Mammary epithelial cell (primary cell): Measurements from ENCODE around the gene TRIM45.

ENCODE experiments used
- CTCF ChIP-seq, 2 donors: IDR thresholded peaks in 1 of 2; conservative IDR thresholded peaks in 1 of 2; 2 replicates each; pipeline ENCODE4 v1.5.1; 2011 to 2012; ENCODE audit warnings: inconsistent platforms in 2 of 2, low read length in 2 of 2, mild to moderate bottlenecking in 2 of 2, control low read depth in 1 of 2, low read depth in 1 of 2; ENCODE audit not compliant: insufficient read depth in 1 of 2; ENCODE audit errors: extremely low read depth in 1 of 2
- EZH2 ChIP-seq: IDR thresholded peaks from 2 replicates; pipeline ENCODE4 v1.6.1; 2012; ENCODE audit warnings: low read length, inconsistent platforms, borderline replicate concordance

- TF ChIP-seq CTCF (conservative IDR thresholded peaks at IDR 0.05 in 1 of 2, IDR thresholded peaks at IDR 0.05 in 1 of 2; ENCODE audit: extremely low read depth in 1 of 2, insufficient read depth in 1 of 2, low read depth in 1 of 2, low read length in 2 of 2) (no peak), EZH2 (no peak)
These were observed 44.5 kb upstream of the TRIM45 start for GRCh38 chr1:117166076-117166475.
